ENCODE measurements around the gene LRP1B.

The LRP1B gene

GRCh38 chr2:140942284-140942683 lies 1188.5 kb downstream of the LRP1B start (continued):
- TF ChIP-seq POU6F1 (CRISPR knock-in tag; IDR thresholded peaks at IDR 0.05; ENCODE audit: borderline replicate concordance, low read depth), result no peak
- TF ChIP-seq ARNTL (CRISPR knock-in tag; IDR thresholded peaks at IDR 0.05; ENCODE audit: borderline replicate concordance, low read depth), result no peak
- TF ChIP-seq ISL1 (CRISPR knock-in tag; IDR thresholded peaks at IDR 0.05), result no peak
- no peak for TF ChIP-seq RARB (CRISPR knock-in tag; IDR thresholded peaks at IDR 0.05)
- TF ChIP-seq ZNF70 (CRISPR knock-in tag; IDR thresholded peaks at IDR 0.05), result no peak
- TF ChIP-seq BACH2 (CRISPR knock-in tag; IDR thresholded peaks at IDR 0.05; ENCODE audit: borderline replicate concordance), result no peak

- ATAC-seq, result no peak
- TF ChIP-seq TSHZ2 (CRISPR knock-in tag; IDR thresholded peaks at IDR 0.05) (no peak), SNAI2 (CRISPR knock-in tag; IDR thresholded peaks at IDR 0.05) (no peak)
Observed at GRCh38 chr2:140929849-140930248, 1201.0 kb downstream of the LRP1B start.

- TF ChIP-seq CSRNP3 (CRISPR knock-in tag; IDR thresholded peaks at IDR 0.05) (no peak), GLIS3 (CRISPR knock-in tag; IDR thresholded peaks at IDR 0.05) (no peak), ZC3H10 (CRISPR knock-in tag; IDR thresholded peaks at IDR 0.05) (no peak), ZNF565 (CRISPR knock-in tag; conservative IDR thresholded peaks at IDR 0.05; ENCODE audit: low read depth) (no peak), ZFP30 (CRISPR knock-in tag; IDR thresholded peaks at IDR 0.05) (no peak), RARB (CRISPR knock-in tag; IDR thresholded peaks at IDR 0.05) (no peak), ZFP3 (CRISPR knock-in tag; IDR thresholded peaks at IDR 0.05) (no peak), POU6F1 (CRISPR knock-in tag; IDR thresholded peaks at IDR 0.05; ENCODE audit: borderline replicate concordance, low read depth) (no peak), TCF4 (CRISPR knock-in tag; IDR thresholded peaks at IDR 0.05; ENCODE audit: borderline replicate concordance) (no peak), ARNTL (CRISPR knock-in tag; IDR thresholded peaks at IDR 0.05; ENCODE audit: borderline replicate concordance, low read depth) (no peak), TOX (CRISPR knock-in tag; IDR thresholded peaks at IDR 0.05; ENCODE audit: borderline replicate concordance) (no peak), SNAI2 (CRISPR knock-in tag; IDR thresholded peaks at IDR 0.05) (no peak), PATZ1 (CRISPR knock-in tag; IDR thresholded peaks at IDR 0.05; ENCODE audit: borderline replicate concordance) (no peak), TSHZ2 (CRISPR knock-in tag; IDR thresholded peaks at IDR 0.05) (no peak), OSR1 (CRISPR knock-in tag; IDR thresholded peaks at IDR 0.05) (no peak), ZNF70 (CRISPR knock-in tag; IDR thresholded peaks at IDR 0.05) (no peak), ISL1 (CRISPR knock-in tag; IDR thresholded peaks at IDR 0.05) (no peak), CSDC2 (CRISPR knock-in tag; IDR thresholded peaks at IDR 0.05) (no peak)
- no peak for ATAC-seq
Observed at GRCh38 chr2:140918426-140918825, 1212.4 kb downstream of the LRP1B start.

Measured in SK-N-SH treated with all-trans-retinoic acid at 6 μM for 48 hours (cell line).